Measurements from ENCODE around the gene HOXA6.

DNA sequence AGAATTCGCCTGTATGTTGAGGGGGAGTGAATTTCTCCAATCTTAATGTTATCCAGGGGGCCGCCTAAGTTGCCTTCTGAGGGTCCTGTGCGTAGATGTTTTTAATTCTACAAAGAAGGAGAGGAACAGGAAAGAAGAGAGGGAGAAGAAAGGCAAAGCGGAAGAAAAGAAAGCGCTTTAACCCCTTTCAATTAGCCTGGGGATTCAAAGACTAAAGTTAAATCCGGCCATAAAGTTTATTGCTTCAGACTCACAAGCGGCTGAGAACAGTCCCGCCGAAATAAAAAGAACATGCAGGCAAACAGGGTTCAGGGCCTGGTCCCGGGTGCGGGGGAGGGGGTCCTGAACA is 8.6 kb downstream of the HOXA6 start:
- no peak for TF ChIP-seq CTCF (IDR thresholded peaks at IDR 0.05; ENCODE audit: poor library complexity, severe bottlenecking)
- no peak for TF ChIP-seq EZH2 (IDR thresholded peaks at IDR 0.05; ENCODE audit: borderline replicate concordance, insufficient read depth, low read length, poor library complexity, severe bottlenecking)
- no peak for TF ChIP-seq RAD21 (conservative IDR thresholded peaks at IDR 0.05)
- TF ChIP-seq EP300 (conservative IDR thresholded peaks at IDR 0.05; ENCODE audit: poor library complexity, severe bottlenecking), result no peak
- TF ChIP-seq, protein P1, sequence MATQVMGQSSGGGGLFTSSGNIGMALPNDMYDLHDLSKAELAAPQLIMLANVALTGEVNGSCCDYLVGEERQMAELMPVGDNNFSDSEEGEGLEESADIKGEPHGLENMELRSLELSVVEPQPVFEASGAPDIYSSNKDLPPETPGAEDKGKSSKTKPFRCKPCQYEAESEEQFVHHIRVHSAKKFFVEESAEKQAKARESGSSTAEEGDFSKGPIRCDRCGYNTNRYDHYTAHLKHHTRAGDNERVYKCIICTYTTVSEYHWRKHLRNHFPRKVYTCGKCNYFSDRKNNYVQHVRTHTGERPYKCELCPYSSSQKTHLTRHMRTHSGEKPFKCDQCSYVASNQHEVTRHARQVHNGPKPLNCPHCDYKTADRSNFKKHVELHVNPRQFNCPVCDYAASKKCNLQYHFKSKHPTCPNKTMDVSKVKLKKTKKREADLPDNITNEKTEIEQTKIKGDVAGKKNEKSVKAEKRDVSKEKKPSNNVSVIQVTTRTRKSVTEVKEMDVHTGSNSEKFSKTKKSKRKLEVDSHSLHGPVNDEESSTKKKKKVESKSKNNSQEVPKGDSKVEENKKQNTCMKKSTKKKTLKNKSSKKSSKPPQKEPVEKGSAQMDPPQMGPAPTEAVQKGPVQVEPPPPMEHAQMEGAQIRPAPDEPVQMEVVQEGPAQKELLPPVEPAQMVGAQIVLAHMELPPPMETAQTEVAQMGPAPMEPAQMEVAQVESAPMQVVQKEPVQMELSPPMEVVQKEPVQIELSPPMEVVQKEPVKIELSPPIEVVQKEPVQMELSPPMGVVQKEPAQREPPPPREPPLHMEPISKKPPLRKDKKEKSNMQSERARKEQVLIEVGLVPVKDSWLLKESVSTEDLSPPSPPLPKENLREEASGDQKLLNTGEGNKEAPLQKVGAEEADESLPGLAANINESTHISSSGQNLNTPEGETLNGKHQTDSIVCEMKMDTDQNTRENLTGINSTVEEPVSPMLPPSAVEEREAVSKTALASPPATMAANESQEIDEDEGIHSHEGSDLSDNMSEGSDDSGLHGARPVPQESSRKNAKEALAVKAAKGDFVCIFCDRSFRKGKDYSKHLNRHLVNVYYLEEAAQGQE (IDR thresholded peaks at IDR 0.05; ENCODE audit: borderline replicate concordance), result no peak
- TF ChIP-seq POLR2AphosphoS5 (IDR thresholded peaks at IDR 0.05), result no peak
- TF ChIP-seq MXI1 (conservative IDR thresholded peaks at IDR 0.05; ENCODE audit: poor library complexity, severe bottlenecking), result no peak
- TF ChIP-seq TAF1 (IDR thresholded peaks at IDR 0.05; ENCODE audit: low read depth), result no peak

All from neural cell (in vitro differentiated cells).